Activated CD8-positive, alpha-beta memory T cell treated with anti-CD3 and anti-CD28 coated beads for 48 hours (primary cell): ENCODE data around the gene NAA25.
"Not testable (repeated sequence)": the region's sequence is repeated elsewhere in the genome, so short reads cannot be mapped to it uniquely, and the experiment has no call there.

Source experiments
- DNase-seq, 3 experiments: peaks; one replicate each; pipeline ENCODE4 v3.0.0-alpha.2; 2020; ENCODE audit warnings: low read depth in 2 of 3, low spot score in 2 of 3

The NAA25 gene

GRCh38 chr12:112063273-112063672, 45.3 kb downstream of the NAA25 start:
- no peak for DNase-seq

GRCh38 chr12:112061137-112061536, 47.4 kb downstream of the NAA25 start:
- no peak for DNase-seq

GRCh38 chr12:112049351-112049750, 59.2 kb downstream of the NAA25 start:
- DNase-seq, result no peak

- DNase-seq, result no peak
Observed at GRCh38 chr12:112046003-112046402, 62.6 kb downstream of the NAA25 start.

- DNase-seq, result not testable (repeated sequence)
Observed at GRCh38 chr12:112036614-112037013, 72.0 kb downstream of the NAA25 start.

- DNase-seq, result no peak
Observed at GRCh38 chr12:112035219-112035785, 73.3 kb downstream of the NAA25 start.

- DNase-seq, result no peak
Observed at GRCh38 chr12:112032292-112032691, 76.3 kb downstream of the NAA25 start.

- no peak for DNase-seq
Observed at GRCh38 chr12:112031472-112031871, 77.1 kb downstream of the NAA25 start.

- DNase-seq, result no peak
Observed at GRCh38 chr12:112029301-112029700, 79.3 kb downstream of the NAA25 start.

GRCh38 chr12:112025808-112026375, 82.7 kb downstream of the NAA25 start:
- DNase-seq, result no peak

- no peak for DNase-seq
Observed at GRCh38 chr12:112023759-112024396, 84.7 kb downstream of the NAA25 start.

GRCh38 chr12:112022241-112023016, 86.2 kb downstream of the NAA25 start:
- DNase-seq, result no peak

- no peak for DNase-seq
Observed at GRCh38 chr12:112020947-112021457, 87.6 kb downstream of the NAA25 start.

- no peak for DNase-seq
Observed at GRCh38 chr12:112018571-112019237, 89.9 kb downstream of the NAA25 start.

- no peak for DNase-seq
Observed at GRCh38 chr12:112017041-112017440, 91.5 kb downstream of the NAA25 start.

- no peak for DNase-seq
Observed at GRCh38 chr12:112015938-112016337, 92.6 kb downstream of the NAA25 start.

- peak; percentile 27 to 43 (median 30) for DNase-seq
Observed at GRCh38 chr12:112013601-112014402, 94.8 kb downstream of the NAA25 start.

GRCh38 chr12:112012775-112013600, 95.6 kb downstream of the NAA25 start, which contains the start of the genes ERP29 and TMEM116:
TSS of gene ERP29 (plus strand) at chr12:112013426. CDS start at chr12:112013466, 40 bp downstream.
TSS of gene TMEM116 (minus strand) at chr12:112013165. CDS start at chr12:112005270, 7,895 bp downstream.
- DNase-seq, result peak; percentile 100

- no peak for DNase-seq
Observed at GRCh38 chr12:112011685-112012084, 96.9 kb downstream of the NAA25 start.
